Hepatocyte (in vitro differentiated cells): ENCODE results near the gene TP53I11. TPM values are rescaled to one million over a fixed set of nuclear protein-coding genes. Genes with fewer than 3 reads are reported as not detected.
A peak's percentile ranks its signal among the peaks of the same experiment; 100 is the strongest.

ENCODE experiments used
- DNase-seq: peaks from one replicate; pipeline ENCODE4 v3.0.0-alpha.2; 2016; ENCODE audit warnings: low spot score
- H2AFZ ChIP-seq: fragments of 200-600 bp; sonication (generic); 2 replicates; pipeline ENCODE4 v1.6.0; 2016; ENCODE audit warnings: antibody characterized with exemption, mild to moderate bottlenecking
- H3K27ac ChIP-seq: fragments of 200-600 bp; sonication (generic); 2 replicates; pipeline ENCODE4 v1.5.1; 2016; ENCODE audit warnings: mild to moderate bottlenecking
- H3K27me3 ChIP-seq: fragments of 200-600 bp; sonication (generic); 2 replicates; pipeline ENCODE4 v1.6.1; 2016
- H3K36me3 ChIP-seq: fragments of 200-600 bp; sonication (generic); replicated peaks from 2 replicates; pipeline ENCODE4 v1.5.1; 2016; ENCODE audit warnings: low read depth; ENCODE audit not compliant: insufficient read depth
- H3K4me1 ChIP-seq: fragments of 200-600 bp; sonication (generic); 2 replicates; pipeline ENCODE4 v1.5.1; 2016; ENCODE audit warnings: mild to moderate bottlenecking, moderate library complexity; ENCODE audit not compliant: insufficient read depth
- H3K4me2 ChIP-seq: fragments of 200-600 bp; sonication (generic); 2 replicates; pipeline ENCODE4 v1.6.0; 2016
- H3K4me3 ChIP-seq: fragments of 200-600 bp; sonication (generic); 2 replicates; pipeline ENCODE4 v1.5.1; 2016; ENCODE audit warnings: mild to moderate bottlenecking
- H3K79me2 ChIP-seq: fragments of 200-600 bp; sonication (generic); 2 replicates; pipeline ENCODE4 v1.6.0; 2017; ENCODE audit warnings: mild to moderate bottlenecking
- H3K9me2 ChIP-seq: fragments of 200-600 bp; sonication (generic); replicated peaks from 2 replicates; pipeline ENCODE4 v1.6.0; 2017; ENCODE audit warnings: mild to moderate bottlenecking; ENCODE audit not compliant: insufficient read depth
- H3K9me3 ChIP-seq: fragments of 200-600 bp; sonication (generic); 2 replicates; pipeline ENCODE4 v1.5.1; 2016; ENCODE audit warnings: low read depth, mild to moderate bottlenecking
- H4K20me1 ChIP-seq: fragments of 200-600 bp; sonication (generic); 2 replicates; pipeline ENCODE4 v1.6.0; 2016; ENCODE audit warnings: mild to moderate bottlenecking; ENCODE audit not compliant: insufficient read depth, poor library complexity, severe bottlenecking
- CTCF ChIP-seq: fragments of 200-600 bp; sonication (generic); IDR thresholded peaks from 2 replicates; pipeline ENCODE4 v1.5.1; 2016; ENCODE audit warnings: antibody characterized with exemption, mild to moderate bottlenecking; ENCODE audit not compliant: poor library complexity
- EZH2 ChIP-seq: fragments of 200-600 bp; sonication (generic); IDR thresholded peaks from 2 replicates; pipeline ENCODE4 v1.6.1; 2016; ENCODE audit warnings: antibody characterized with exemption, mild to moderate bottlenecking, borderline replicate concordance
- EZH2phosphoT487 ChIP-seq: fragments of 200-600 bp; sonication (generic); IDR thresholded peaks from one replicate; pipeline ENCODE4 v1.6.1; 2018; ENCODE audit warnings: antibody characterized with exemption, mild to moderate bottlenecking, low read depth, moderate library complexity; ENCODE audit not compliant: unreplicated experiment, severe bottlenecking
- WGBS: methylation state at CpG from one replicate; pipeline ENCODE4 v1.1.6; 2016; ENCODE audit warnings: low lambda C conversion rate; ENCODE audit errors: missing lambda C conversion rate; 5-methylcytosine and 5-hydroxymethylcytosine counted together
- polyA plus RNA-seq: library from polyadenylated mRNA; unstranded; fragments of >200 nt; fragmentation: Nextera tagmentation; extraction: Ambion mirVana; gene quantifications from 2 replicates; pipeline ENCODE4 v1.2.1, GENCODE V29; 2016
- total RNA-seq: library from RNA; depleted of rRNA; stranded (reverse); fragments of >200 nt; gene quantifications from 2 replicates; pipeline ENCODE4 v1.2.3, GENCODE V29; 2014

Gene TP53I11, protein sequence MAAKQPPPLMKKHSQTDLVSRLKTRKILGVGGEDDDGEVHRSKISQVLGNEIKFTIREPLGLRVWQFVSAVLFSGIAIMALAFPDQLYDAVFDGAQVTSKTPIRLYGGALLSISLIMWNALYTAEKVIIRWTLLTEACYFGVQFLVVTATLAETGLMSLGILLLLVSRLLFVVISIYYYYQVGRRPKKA
- total RNA-seq (11.2 and 15.4 TPM in 2 replicates), polyA plus RNA-seq (41.8 and 51.7 TPM in 2 replicates)

GRCh38 chr11:44950625-44951476, at the start of gene TP53I11:
Gene TP53I11, minus strand, starts transcription at chr11:44950883. Its CDS starts 12,548 bp downstream, at chr11:44938335.
- H3K27ac ChIP-seq, result peak within 1 kb of the TSS; percentile 64
- H3K9me2 ChIP-seq, result no peaks in the 10 kb centered on the region
- peak within 1 kb of the TSS; percentile 89 for H2AFZ ChIP-seq
- TF ChIP-seq CTCF (peak; percentile 69), EZH2phosphoT487 (no peak), EZH2 (no peak)
- peaks cover 17% of the 10 kb centered on the region for H3K4me1 ChIP-seq
- DNase-seq, result peak; percentile 85
- H3K27me3 ChIP-seq, result no peaks in the 10 kb centered on the region
- H3K79me2 ChIP-seq, result peaks cover 11% of the 10 kb centered on the region
- peak within 1 kb of the TSS; percentile 85 for H3K4me3 ChIP-seq
- H3K4me2 ChIP-seq, result peak within 1 kb of the TSS; percentile 94
- WGBS, result 27% methylated on average over 28 of the region's 83 CpGs
- no peaks in the 10 kb centered on the region for H3K36me3 ChIP-seq
- no peaks in the 10 kb centered on the region for H3K9me3 ChIP-seq
- no peaks in the 10 kb centered on the region for H4K20me1 ChIP-seq

GRCh38 chr11:44999068-44999467, 48.4 kb upstream of the TP53I11 start:
- 87% methylated on average over 2 of the region's 2 CpGs for WGBS
- Histone ChIP-seq H3K4me2 (no peak overlapping the region), H3K79me2 (no peaks in the 10 kb centered on the region), H4K20me1 (no peaks in the 10 kb centered on the region), H3K36me3 (no peaks in the 10 kb centered on the region), H3K27ac (no peak overlapping the region), H3K27me3 (no peaks in the 10 kb centered on the region), H3K4me3 (no peak overlapping the region), H3K4me1 (no peaks in the 10 kb centered on the region), H2AFZ (no peak overlapping the region), H3K9me3 (no peaks in the 10 kb centered on the region), H3K9me2 (no peaks in the 10 kb centered on the region)
- no peak for DNase-seq
- no peak for TF ChIP-seq EZH2phosphoT487
- no peak for TF ChIP-seq EZH2
- TF ChIP-seq CTCF, result no peak

GRCh38 chr11:44998051-44998450, 47.4 kb upstream of the TP53I11 start:
- Histone ChIP-seq H3K9me2 (no peaks in the 10 kb centered on the region), H3K79me2 (no peaks in the 10 kb centered on the region), H3K27me3 (no peaks in the 10 kb centered on the region), H3K9me3 (no peaks in the 10 kb centered on the region), H3K4me3 (no peak overlapping the region), H3K27ac (no peak overlapping the region), H3K4me2 (no peak overlapping the region), H4K20me1 (no peaks in the 10 kb centered on the region), H3K4me1 (no peaks in the 10 kb centered on the region), H3K36me3 (no peaks in the 10 kb centered on the region), H2AFZ (no peak overlapping the region)
- 60% methylated on average over 2 of the region's 2 CpGs for WGBS
- TF ChIP-seq CTCF (no peak), EZH2phosphoT487 (no peak), EZH2 (no peak)
- DNase-seq, result no peak
